Left colon (tissue), 2 donors: Measurements from ENCODE around the gene HRCT1. TPM values are rescaled to one million over a fixed set of nuclear protein-coding genes. Genes with fewer than 3 reads are reported as not detected.
"Not testable (repeated sequence)": the region's sequence is repeated elsewhere in the genome, so short reads cannot be mapped to it uniquely, and the experiment has no call there.

Experiments
- ATAC-seq: fragments of 200-7000 bp; cut with Tn5 transposase; one replicate; pipeline ENCODE4 v1.9.1; 2020; ENCODE audit warnings: mild to moderate bottlenecking, moderate library complexity
- DNase-seq, 2 donors: peaks; one replicate each; pipeline ENCODE4 v3.0.0-alpha.2; 2020
- intact Hi-C, 2 donors: fragments of 100-400 bp; cut with DNase I in 1 of 2; cut with micrococcal nuclease in 1 of 2; formaldehyde crosslinking; loops; one replicate each; pipeline versions ENCODE4 v1.11.2 to v1.14.0; 2022; cut with DNase I, micrococcal nuclease
- total RNA-seq, 2 donors: library from RNA; stranded (reverse); fragmentation: NEBNext Ultra II Directional; extraction: Animal tissue kit (Norgen Biotek cat#: 25700); gene quantifications; one replicate each; pipeline ENCODE4 v1.2.1, GENCODE V29; 2021
- donor health status: DM: no; HTN: no; CAD: no.
- donor health status: DM: yes; HTN: yes; CAD: no.

HRCT1 gene
- total RNA-seq, 2 donors from 2014 or later, result 17.4 to 58.7 TPM

DNA sequence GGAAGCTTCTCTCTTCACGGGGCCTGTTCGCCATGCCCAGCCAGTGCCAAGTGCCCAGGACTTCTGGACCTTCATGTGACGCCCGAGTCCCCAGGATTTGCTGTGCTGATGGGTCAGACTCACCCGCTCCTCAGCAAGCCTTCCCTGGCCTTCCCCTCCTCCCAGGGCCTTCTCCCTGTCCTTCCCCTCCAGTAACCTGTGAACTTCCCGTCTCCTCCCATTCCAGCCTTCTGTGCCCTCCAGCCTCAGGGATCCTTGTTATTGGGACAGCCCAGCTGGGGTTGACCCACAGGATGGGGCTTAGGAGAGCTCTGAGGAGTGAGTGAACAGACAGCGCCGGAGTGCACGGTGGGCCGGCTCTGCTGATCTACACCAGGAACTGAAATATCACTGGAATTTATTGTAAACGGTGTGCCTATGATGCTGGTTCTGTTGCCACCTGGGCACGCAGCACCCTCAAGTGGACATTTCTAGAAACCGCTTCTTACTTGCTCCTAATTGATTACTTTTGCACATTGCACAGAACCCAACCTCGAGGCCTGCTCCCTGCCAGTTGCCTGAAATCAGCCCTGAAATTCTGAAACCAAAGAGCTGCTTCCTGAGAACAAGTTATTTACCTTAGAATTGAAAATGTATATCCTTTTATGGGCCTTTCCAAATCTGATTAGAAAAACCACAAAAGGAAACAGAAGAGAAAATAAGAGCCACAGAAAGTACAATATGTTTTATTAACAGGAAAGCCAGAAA is 4.8 kb downstream of the HRCT1 start:
- intact Hi-C loops, result no loop called here
- DNase-seq (peak; percentile 72 to 73), ATAC-seq (peak; percentile 31)

DNA sequence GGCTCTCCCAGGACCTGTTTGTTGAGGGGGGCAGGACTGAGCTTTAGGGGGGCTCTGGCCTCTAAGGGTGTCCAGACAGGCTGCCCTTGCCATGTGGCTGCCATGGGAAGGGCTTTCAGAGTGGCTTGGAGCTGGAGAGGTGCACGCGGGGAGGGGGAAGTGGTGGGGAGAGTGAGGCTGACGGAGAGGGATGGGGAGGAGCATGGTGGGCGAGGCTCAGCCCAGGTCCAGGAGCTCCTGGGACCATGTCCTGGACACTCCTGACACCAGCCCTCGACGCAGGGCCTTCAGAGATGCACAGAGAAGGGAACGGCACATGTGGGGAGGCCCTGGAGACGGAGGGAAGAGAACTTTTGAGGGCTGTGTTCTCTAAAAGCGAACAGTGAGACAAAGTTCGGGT is 5.7 kb downstream of the HRCT1 start:
- no peak for ATAC-seq
- intact Hi-C loops, result no loop called here
- no peak for DNase-seq

DNA sequence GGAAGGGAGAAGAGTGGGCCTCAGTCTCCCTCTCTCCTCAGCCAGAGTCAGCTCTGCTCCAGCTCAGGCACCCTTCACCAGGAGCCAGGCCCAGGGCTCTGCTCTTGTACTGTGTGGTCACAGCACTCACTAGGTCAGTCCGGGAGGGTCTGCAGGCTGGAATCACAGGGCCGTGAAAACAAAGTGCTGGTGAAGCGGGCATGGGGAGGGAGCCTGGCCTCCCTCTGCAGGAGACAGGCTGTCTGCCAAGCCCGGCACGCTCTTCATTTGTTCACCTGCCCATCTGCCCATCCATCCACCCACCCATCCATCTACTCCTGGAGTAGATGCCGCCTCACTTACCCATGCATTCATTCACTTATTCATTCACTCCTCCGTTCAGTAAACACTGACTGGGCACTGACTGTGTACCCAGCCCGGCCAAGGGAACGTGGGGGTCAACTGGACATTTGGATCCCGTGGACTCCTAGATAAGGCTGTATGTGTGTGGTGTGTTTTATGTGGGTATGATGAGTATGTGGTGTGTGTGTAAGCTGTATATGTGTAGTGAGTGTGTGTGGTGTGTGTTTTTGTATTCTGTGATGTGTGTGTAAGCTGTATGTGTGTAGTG is 6.9 kb downstream of the HRCT1 start:
- no peak for ATAC-seq
- intact Hi-C loops, result no loop called here
- DNase-seq, result no peak

DNA sequence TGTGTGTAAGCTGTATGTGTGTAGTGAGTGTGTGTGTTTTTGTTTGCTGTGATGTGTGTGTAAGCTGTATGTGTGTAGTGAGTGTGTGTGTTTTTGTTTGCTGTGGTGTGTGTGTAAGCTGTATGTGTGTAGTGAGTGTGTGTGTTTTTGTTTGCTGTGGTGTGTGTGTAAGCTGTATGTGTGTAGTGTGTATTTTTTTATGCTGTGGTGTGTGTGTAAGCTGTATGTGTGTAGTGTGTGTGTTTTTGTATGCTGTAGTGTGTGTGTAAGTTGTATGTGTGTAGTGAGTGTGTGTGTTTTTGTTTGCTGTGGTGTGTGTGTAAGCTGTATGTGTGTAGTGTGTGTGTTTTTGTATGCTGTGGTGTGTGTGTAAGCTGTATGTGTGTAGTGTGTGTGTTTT is 7.4 kb downstream of the HRCT1 start:
- intact Hi-C loops, DNase-seq, ATAC-seq: not testable (repeated sequence)

DNA sequence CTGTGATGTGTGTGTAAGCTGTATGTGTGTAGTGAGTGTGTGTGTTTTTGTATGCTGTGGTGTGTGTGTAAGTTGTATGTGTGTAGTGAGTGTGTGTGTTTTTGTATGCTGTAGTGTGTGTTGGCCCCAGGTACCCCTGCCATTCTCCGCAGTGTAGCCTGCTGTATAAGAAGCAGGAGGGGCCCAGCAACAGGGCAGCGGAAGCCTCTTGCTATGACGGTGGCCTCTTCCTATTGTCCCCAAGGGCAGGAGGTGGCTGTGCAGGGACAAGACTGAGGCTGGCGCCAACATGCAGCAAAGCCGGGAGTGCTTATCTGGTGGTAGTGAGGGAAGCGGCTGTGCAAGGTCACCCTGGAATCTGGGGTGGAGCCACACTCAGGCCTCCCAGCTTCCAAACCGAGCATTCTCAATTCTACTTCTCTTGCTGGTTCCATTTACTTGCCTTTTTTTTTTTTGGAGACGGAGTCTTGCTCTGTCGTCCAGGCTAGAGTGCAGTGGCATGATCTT is 8.4 kb downstream of the HRCT1 start:
- DNase-seq, result peak; percentile 73 to 79
- ATAC-seq, result peak; percentile 63
- intact Hi-C loops, result no loop called here

DNA sequence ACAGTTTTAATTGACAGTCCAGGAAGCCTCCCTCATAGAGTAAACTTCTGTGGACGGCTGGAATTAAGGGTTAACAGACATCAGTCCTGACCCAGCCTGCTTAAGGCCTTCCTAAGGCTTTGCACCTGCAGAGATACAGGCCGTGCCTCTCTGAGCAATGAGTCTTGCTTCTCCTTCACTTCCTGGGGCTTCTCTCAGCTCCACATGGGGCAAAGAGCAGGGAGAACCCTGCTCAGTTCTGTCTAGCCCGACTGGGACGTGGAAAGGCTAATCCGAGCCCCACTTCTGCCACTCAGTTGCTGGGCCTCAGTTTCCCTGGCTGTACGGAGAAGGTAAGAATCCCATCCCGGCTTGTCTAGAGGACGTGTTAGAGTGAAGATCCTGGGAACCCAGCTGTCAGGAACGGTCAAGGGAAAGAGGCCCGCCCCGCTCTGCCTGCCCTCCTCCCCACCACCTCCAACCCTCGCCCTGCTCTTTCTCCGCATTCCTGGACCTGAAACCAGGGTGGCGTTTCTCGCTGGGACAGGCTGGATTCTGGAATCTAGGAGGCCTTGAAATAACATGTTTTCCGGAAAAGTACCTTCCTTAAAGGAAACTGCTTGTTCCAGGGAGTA is 9.8 kb downstream of the HRCT1 start:
- intact Hi-C loops, result no loop called here
- DNase-seq (peak; percentile 57 to 62), ATAC-seq (peak; percentile 35)

DNA sequence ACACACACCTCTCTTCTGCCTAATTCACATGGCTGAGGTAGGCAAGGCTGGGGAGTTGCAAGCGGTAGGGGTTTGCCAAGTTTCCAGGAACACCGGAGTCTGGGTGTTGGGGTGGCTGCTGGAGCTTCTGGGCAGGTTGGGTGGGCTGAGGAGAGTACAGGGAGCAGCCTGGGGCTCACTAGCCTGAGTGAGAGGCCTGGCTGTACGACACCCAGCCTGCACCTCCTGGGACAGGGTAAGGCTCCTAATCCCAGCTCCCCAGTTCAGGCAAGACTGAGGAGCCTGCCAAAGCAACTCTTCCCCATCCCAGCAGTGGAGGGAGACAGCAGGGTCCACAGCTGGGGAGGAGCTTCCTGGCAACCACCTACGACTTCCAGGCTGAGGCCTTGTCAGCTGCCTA is 11.3 kb downstream of the HRCT1 start:
- DNase-seq (no peak), ATAC-seq (no peak)

DNA sequence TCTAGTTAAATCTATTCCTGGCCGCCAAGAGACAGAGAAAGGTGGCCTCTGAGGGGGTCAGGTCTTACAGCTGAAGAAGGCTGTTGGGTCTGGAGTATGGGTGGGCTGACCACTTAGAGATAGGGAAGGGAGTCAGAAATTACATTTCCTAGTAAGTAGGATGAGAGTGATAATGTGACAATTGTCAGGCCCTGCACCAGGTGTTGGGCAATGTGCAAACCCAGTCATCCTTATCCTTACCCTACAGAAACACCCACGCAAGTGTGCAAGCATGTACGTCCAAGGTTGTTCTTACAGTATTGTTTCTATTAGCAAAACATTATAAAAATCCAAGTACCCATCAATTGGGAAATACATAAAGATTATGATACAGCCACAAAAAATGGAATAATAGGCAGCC is 12.8 kb downstream of the HRCT1 start:
- no peak for DNase-seq

More for the DNA sequence above, 11.3 kb downstream of the HRCT1 start:
- intact Hi-C loops, result no loop called here

DNA sequence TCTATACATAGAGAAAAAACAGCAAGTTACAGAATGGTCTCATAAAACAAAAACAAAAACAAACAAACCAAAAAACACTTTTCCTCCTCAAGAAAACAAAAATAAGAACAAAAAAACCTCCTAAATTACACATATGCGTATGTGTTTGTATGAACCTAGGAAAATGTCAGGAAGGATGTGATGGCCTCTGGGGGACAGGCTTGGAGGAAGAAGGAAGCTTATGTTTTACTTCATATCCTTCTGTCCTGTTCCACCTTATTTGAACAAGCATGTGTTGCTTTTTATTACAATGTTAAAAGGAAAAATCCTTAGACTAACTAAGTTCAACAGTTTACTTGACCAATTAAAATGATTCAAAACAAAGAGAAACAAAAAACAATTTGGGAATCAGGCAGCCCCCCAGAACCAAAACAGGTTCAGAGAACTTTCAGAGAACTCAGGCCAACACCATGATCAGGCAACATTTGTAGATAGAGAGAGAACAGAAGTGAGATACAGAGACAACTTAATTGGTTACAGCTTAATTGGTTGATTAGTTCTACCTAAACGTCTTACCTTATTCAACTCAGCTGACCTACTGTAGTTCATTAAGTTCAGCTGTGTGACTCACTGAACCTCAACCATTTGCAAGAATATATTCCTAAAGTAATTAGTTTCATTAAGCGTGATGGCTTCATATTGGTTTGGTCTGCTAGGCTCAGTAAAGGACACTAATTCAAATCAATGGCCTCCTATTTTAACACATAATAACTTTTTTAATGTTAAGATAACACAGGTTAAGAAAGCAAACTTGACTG is 13.4 kb downstream of the HRCT1 start:
- ATAC-seq, result peak; percentile 3
- intact Hi-C loops, result no loop called here
- no peak for DNase-seq

More for the DNA sequence above, 12.8 kb downstream of the HRCT1 start:
- intact Hi-C loops, result no loop called here
- ATAC-seq, result no peak

DNA sequence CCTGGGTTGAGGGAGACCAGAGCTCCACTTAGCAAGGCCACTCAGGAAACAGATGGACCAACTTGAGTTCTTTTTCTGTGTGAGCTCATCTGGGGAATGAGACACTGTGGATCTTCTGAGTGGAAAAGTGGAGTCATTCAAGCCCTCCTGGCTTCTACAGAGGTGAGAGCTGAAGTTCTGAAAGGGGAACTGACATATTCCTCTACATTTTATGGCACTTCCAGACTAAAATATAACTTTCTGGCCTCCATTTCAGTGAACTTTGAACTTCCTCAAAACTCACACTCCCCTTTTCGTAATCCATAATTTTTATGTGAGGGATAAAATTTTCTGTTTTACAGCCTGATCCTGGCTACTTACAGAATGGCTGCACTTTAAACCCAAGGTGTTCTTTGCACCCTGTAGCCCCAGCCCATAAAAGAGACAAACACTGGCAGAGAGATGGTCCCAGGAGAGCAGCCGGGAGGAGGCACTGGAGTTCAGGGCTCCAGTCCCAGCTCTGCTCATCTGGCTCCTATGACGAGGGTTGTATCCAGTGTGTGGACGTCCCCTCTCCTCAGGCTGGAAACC is 14.1 kb downstream of the HRCT1 start:
- intact Hi-C loops, result no loop called here
- ATAC-seq (peak; percentile 73), DNase-seq (peak; percentile 71 to 83)

DNA sequence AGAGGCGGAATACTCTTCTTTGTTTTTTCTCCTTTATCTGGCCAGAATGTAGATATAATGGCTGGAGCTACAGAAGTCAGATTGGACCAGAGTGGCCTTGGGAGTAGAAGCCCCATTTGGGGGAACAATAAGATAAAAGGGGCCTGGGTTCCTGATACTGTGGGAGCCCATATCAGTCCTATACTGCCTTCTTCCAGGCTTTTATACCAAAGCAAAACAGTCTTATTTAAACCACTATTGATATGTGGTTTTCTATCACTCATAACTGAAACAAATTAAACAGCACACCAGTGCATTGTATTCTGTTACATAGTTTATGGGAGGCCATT is 17.6 kb downstream of the HRCT1 start:
- DNase-seq, result no peak
- intact Hi-C loops, result no loop called here
- no peak for ATAC-seq

DNA sequence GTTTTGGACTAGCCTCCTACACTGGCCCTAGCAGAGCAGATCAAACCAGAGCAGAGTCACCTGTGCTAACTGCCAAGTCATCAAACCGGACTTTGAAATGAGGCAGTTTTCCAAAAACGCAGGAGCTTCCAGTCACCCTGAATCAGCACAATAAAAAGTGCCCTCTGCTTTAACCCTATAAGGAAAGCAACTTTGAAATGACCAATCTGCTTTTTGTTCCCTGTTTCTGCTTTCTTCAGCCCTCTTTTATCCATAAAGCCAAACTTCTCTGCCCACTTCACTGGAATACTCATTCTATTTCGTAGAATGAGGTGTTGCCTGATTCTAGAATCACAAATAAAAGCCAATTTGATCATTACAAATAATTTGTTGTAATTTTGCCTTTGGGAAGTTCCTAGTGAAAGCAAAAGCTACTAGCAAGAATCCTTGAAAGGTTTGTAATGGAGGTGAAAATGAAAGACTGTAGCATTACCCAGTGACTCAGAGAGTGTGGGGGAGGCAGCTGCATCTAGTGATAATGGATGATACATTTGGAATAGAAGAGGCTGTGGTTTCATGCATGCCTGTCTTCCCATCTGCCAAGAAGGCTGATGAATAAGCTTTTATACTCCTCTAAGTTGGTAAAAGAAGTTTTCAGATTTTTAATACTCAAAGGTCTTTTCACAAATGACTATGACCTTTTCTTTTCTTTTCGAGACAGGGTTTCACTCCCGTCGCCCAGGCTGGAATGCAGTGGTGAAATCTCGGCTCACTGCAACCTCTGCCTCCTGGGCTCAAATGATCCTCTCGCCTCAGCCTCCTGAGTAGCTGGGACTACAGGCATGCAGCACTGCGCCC is 18.1 kb downstream of the HRCT1 start:
- ATAC-seq (peak; percentile 54), DNase-seq (peak in 1 of 2 donors; percentile 73)
- intact Hi-C loops, result no loop called here

DNA sequence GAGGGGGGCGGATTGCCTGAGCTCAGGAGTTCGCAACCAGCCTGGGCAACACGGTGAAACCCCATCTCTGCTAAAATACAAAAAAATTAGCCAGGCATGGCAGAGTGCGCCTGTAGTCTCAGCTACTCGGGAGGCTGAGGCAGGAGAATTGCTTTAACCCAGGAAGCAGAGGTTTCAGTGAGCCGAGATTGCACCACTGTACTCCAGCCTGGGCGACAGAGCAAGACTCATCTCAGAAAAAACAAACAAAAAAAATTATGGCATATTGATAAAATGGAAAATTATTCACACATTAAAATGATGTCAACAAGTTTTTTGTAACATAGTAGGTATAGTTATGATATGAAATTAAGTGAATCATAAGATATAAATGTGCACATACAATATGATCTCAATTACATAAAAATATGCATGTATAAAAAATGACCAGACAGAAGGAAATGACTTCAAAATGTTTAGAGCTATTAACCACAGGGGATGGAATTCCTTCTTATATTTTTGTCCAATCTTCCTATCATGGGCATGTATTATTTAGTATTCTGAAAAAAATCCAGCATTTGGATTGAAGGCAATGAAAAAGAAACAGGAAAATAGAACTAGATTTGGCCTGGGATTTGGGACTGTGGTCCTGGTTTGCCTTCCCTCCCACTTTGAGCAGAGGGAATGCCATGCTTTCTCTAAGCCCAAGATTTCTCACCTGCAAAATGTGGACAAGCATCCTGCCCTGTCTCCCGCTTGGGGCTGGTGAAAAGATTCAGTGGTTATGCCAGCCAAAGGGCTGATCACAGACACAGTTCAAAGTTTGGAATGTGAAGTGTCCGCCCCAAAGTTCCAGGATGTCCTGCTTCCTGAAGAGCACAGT is 22.8 kb downstream of the HRCT1 start:
- DNase-seq, result no peak
- ATAC-seq, result peak; percentile 85
- intact Hi-C loops, result no loop called here

DNA sequence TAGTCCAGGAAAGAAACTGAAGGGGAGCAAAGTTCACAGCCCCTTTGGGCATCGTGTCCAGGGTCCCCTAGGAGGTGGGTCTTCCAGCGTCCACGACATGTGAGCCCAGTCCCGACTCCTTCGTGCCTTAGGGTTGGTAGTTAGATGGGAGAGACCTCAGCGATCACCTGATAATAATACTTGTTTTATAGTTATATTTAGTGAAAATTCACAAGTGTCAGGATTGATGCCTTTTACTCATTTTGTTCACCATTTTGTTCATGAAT is 23.4 kb downstream of the HRCT1 start:
- DNase-seq, result no peak
- no peak for ATAC-seq
- intact Hi-C loops, result no loop called here

DNA sequence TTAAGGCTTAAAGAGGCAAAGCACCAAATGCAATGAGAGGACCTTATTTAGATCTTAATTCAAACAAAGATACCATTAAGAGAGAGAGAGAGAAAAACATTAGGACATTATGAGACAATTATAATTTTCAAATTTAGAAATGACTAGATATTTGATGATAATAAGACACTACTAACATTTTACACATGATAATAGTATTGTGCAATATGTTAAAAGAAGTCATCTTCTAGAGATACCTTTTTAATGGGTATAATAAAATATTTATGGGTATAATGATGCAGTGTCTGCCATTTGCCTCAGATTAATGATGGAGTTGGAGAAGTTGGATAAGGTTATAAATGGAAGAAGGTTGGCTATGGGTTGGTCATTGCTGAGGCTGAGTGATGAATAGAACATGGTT is 24.5 kb downstream of the HRCT1 start:
- DNase-seq, result no peak
- intact Hi-C loops, result no loop called here
- no peak for ATAC-seq

DNA sequence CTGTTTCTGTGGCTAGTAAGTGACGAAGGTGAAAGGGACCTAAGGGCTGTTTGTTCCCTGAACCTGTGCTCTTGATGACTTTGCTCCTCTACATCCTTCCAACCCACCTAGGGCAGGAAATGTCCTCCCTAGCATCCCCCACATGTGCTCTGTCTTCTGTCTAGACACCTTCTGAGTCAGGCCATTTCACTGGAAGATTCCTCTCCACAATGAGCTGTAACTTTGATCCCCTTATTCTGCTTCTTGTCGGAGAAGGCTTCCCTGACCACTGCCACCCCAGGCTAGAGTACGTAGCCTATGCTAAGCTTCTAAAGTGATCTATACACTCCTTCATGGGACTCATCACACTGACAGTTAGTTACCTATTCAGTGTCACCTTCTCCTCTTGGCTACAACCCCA is 25.0 kb downstream of the HRCT1 start:
- intact Hi-C loops, result no loop called here
- DNase-seq, result no peak

DNA sequence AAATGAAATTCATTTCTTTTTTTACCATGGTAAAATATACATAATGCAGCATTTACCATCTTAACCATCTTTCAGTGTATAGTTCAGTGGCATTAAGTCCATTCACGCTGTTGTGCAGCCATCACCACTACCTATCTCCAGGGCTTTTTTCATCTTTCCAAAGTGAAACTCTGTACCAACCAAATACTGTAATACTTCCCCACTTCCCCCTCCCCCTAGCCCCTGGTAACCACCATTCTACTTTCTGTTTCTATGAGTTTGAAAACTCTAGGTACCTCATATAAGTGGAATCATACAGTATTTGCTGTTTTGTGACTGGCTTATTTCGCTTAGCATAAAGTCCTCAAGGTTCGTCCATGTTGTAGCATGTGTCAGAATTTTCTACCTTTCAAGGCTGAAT is 26.7 kb downstream of the HRCT1 start:
- DNase-seq (no peak), ATAC-seq (no peak)
- intact Hi-C loops, result no loop called here

More for the DNA sequence above, 25.0 kb downstream of the HRCT1 start:
- no peak for ATAC-seq
